Endothelial cell of umbilical vein (primary cell): Measurements from ENCODE around the gene GAL3ST2. TPM values are rescaled to one million over a fixed set of nuclear protein-coding genes. Genes with fewer than 3 reads are reported as not detected.

Experiments used
- BruUV-seq: library from RNA; stranded (reverse); fragments of 400-500 nt; replicated peaks from 2 replicates; lab custom pipeline; 2021; lab: Mats Ljungman, UMichigan
- CTCF ChIA-PET: fragments of 300-600, 350-600 bp; sonication (Branson Sonifier 250); formaldehyde crosslinking; loops from one replicate; lab custom pipeline; 2021; ENCODE audit warnings: antibody characterized with exemption, inconsistent platforms; lab: Charles Lee
- POLR2A ChIA-PET: fragments of 300-600, 350-600 bp; sonication (Branson Sonifier 250); formaldehyde crosslinking; loops from one replicate; lab custom pipeline; 2021; ENCODE audit warnings: antibody characterized with exemption, inconsistent platforms; lab: Charles Lee
- DNase-seq: peaks from one replicate; pipeline ENCODE4 v3.0.0-alpha.2; 2011; ENCODE audit warnings: low read depth, low spot score
- FAIRE-seq: peaks from 2 replicates; lab custom pipeline; 2011; peaks lifted over from hg19 to GRCh38; lab: Jason Lieb, UNC
- H2AFZ ChIP-seq: 2 replicates; pipeline ENCODE4 v1.6.0; 2012; ENCODE audit warnings: low read depth, low read length, control low read depth, inconsistent platforms
- H3K27ac ChIP-seq: 2 replicates; pipeline ENCODE4 v1.5.1; 2011; ENCODE audit warnings: low read depth, mild to moderate bottlenecking, control low read depth, low read length, moderate library complexity; ENCODE audit not compliant: insufficient read depth
- H3K27me3 ChIP-seq, 2 experiments: 2 replicates each; pipeline versions ENCODE4 v1.6.0 to v1.6.1; 2011; ENCODE audit warnings: low read length in 2 of 2, mixed read lengths in 1 of 2; ENCODE audit not compliant: control insufficient read depth in 2 of 2, insufficient read depth in 2 of 2
- H3K36me3 ChIP-seq, 2 experiments: 2 replicates in 1 of 2; 3 replicates in 1 of 2; pipeline ENCODE4 v1.5.1; 2011; ENCODE audit warnings: low read length in 2 of 2, mild to moderate bottlenecking in 1 of 2, moderate library complexity in 1 of 2; ENCODE audit not compliant: control insufficient read depth in 2 of 2, insufficient read depth in 2 of 2; ENCODE audit errors: extremely low read depth in 1 of 2
- H3K4me1 ChIP-seq: 3 replicates; pipeline ENCODE4 v1.5.1; 2011; ENCODE audit warnings: mild to moderate bottlenecking, low read length; ENCODE audit not compliant: control insufficient read depth, insufficient read depth; ENCODE audit errors: extremely low read depth
- H3K4me2 ChIP-seq: 2 replicates; pipeline ENCODE4 v1.6.1; 2011; ENCODE audit warnings: low read length, control low read depth, mixed read lengths; ENCODE audit not compliant: insufficient read depth
- H3K4me3 ChIP-seq, 3 experiments: fragments of 200-600 bp in 1 of 3; sonication (generic), shearing (Covaris generic) in 1 of 3; replicated peaks in 1 of 3; 2 replicates each; pipeline ENCODE4 v1.5.1; 2011 to 2016; ENCODE audit warnings: control low read depth in 3 of 3, low read length in 3 of 3, mild to moderate bottlenecking in 2 of 3, inconsistent platforms in 1 of 3, low read depth in 1 of 3, moderate library complexity in 1 of 3; ENCODE audit not compliant: insufficient read depth in 1 of 3
- H3K79me2 ChIP-seq: 2 replicates; pipeline ENCODE4 v1.6.0; 2012; ENCODE audit warnings: low read length, inconsistent platforms; ENCODE audit not compliant: control insufficient read depth, insufficient read depth
- H3K9ac ChIP-seq: replicated peaks from 2 replicates; pipeline ENCODE3; 2011; ENCODE audit warnings: low read length, control low read depth; ENCODE audit not compliant: insufficient read depth; ENCODE audit errors: extremely low read depth
- H3K9me1 ChIP-seq: replicated peaks from 3 replicates; pipeline ENCODE4 v1.6.0; 2011; ENCODE audit warnings: mild to moderate bottlenecking, low read length; ENCODE audit not compliant: control insufficient read depth, insufficient read depth; ENCODE audit errors: extremely low read depth
- H3K9me3 ChIP-seq: replicated peaks from 2 replicates; pipeline ENCODE4 v1.5.1; 2012; ENCODE audit warnings: low read length, inconsistent platforms; ENCODE audit not compliant: control insufficient read depth, insufficient read depth
- H4K20me1 ChIP-seq: replicated peaks from 2 replicates; pipeline ENCODE3; 2011; ENCODE audit warnings: mild to moderate bottlenecking, low read length; ENCODE audit not compliant: control insufficient read depth, insufficient read depth; ENCODE audit errors: extremely low read depth
- EZH2 ChIP-seq: IDR thresholded peaks from 2 replicates; pipeline ENCODE4 v1.6.1; 2012; ENCODE audit warnings: borderline replicate concordance, low read depth, mild to moderate bottlenecking, moderate library complexity, low read length, inconsistent platforms; ENCODE audit not compliant: severe bottlenecking
- FOS ChIP-seq: IDR thresholded peaks from 2 replicates; pipeline ENCODE4 v1.6.1; 2011; ENCODE audit warnings: mild to moderate bottlenecking, low read length, moderate library complexity, borderline replicate concordance; ENCODE audit not compliant: insufficient read depth
- GATA2 ChIP-seq: IDR thresholded peaks from 2 replicates; pipeline ENCODE4 v1.7.0; 2011; ENCODE audit warnings: low read depth, mild to moderate bottlenecking, moderate library complexity, mixed read lengths, low read length; ENCODE audit not compliant: insufficient read length, insufficient read depth
- JUN ChIP-seq: IDR thresholded peaks from 2 replicates; pipeline ENCODE4 v1.6.1; 2011; ENCODE audit warnings: borderline replicate concordance, low read depth; ENCODE audit not compliant: insufficient read length, insufficient read depth
- MYC ChIP-seq: IDR thresholded peaks from one replicate; pipeline ENCODE4 v1.6.1; 2011; ENCODE audit warnings: mild to moderate bottlenecking, low read depth, low read length
- POLR2A ChIP-seq: IDR thresholded peaks from 2 replicates; pipeline ENCODE4 v1.6.1; 2012; ENCODE audit warnings: low read depth, mild to moderate bottlenecking, control low read depth, low read length
- POLR2AphosphoS5 ChIP-seq: IDR thresholded peaks from 2 replicates; pipeline ENCODE4 v1.6.1; 2012; ENCODE audit warnings: low read depth, mild to moderate bottlenecking, control low read depth, low read length, moderate library complexity; ENCODE audit not compliant: insufficient read depth
- dilution Hi-C: fragments of 300-500 bp; cut with MboI; formaldehyde crosslinking; loops from one replicate; pipeline ENCODE4 v1.15.0; 2019; ENCODE audit warnings: low sequenced_read_pairs; ENCODE audit not compliant: extremely low pct_ligation_motif_present
- intact Hi-C: fragments of 100-400 bp; cut with micrococcal nuclease; formaldehyde crosslinking; loops from one replicate; pipeline ENCODE4 v1.10.0; 2022
- polyA plus RNA-seq, 4 experiments: library from polyadenylated mRNA; depleted of rRNA in 3 of 4; stranded (reverse) in 3 of 4; unstranded in 1 of 4; fragments of >200 nt; gene quantifications; 2 replicates each; pipeline versions ENCODE4 v1.2.1 to v1.2.3, GENCODE V29; 2011 to 2012; ENCODE audit warnings: missing spikeins in 1 of 4
- total RNA-seq: library from RNA; stranded (reverse); gene quantifications from 2 replicates; pipeline ENCODE4 v1.2.3, GENCODE V29; 2021
- TF ChIP-seq, protein P1 (sequence below), 2 donors: IDR thresholded peaks; 1 replicate in 1 of 2; 2 replicates in 1 of 2; pipeline ENCODE4 v1.5.1; 2011; ENCODE audit warnings: low read length in 2 of 2, mild to moderate bottlenecking in 2 of 2, moderate library complexity in 2 of 2, control low read depth in 1 of 2, inconsistent platforms in 1 of 2, low read depth in 1 of 2; ENCODE audit not compliant: insufficient read depth in 1 of 2; ENCODE audit errors: extremely low read depth in 1 of 2
- TF ChIP-seq, protein P2 (sequence below): IDR thresholded peaks from 2 replicates; pipeline ENCODE4 v1.6.1; 2011; ENCODE audit not compliant: insufficient read depth, insufficient read length

The GAL3ST2 gene
- total and polyA plus RNA-seq, 2 donors (not counting 3 experiments of a cell fraction or from before 2014, with no cell fraction given): not detected

DNA sequence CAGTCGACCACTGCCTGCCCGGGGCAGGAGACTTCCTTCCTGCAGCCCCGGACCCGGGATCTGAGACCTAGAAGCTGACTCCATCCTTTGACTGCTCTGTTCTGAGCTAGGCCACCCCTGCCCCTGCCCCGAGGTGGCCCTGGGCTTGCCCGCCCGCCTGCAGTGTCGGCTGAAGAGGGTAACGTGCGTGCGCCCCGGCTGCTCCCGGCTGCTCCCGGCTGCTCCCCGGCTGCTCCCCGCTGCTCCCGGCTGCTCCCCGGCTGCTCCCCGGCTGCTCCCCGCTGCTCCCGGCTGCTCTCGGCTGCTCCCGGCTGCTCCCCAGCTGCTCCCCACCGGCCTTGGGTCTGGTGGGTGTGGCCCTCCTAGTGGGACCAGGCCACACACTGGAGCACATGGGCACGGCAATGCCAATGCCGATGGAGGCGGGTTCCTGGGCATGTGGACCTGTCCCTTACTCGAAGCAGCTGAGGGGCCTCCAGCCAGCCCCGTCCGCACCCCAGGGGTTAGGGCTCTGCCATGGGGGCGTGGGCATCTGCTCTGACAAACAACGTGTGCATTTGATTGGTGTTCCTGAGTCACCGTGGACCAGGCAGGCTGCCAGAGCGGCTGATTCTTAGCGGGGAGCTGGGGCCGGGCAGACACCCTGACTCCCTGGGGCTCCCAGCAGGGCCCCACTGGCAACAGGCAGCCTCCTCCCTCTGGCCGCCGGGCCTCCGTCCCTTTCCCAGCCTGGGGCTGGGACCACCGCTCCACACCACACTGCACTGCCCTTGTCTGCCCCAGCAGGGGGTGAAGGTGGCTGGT, 2.0 kb upstream of the GAL3ST2 start:
- POLR2A ChIA-PET: no interaction called here
- no peaks in the 10 kb centered on the region for H3K36me3 ChIP-seq
- no TSS peak for BruUV-seq
- no peaks in the 10 kb centered on the region for H3K27me3 ChIP-seq
- no peak overlapping the region for H3K27ac ChIP-seq
- CTCF ChIA-PET: interaction anchor here (1.6 kb wide), 1 partner anchor 29 kb away, joined by 4 read pairs; no protein-coding TSS in a partner anchor
- FAIRE-seq: no peak
- H4K20me1 ChIP-seq: no peaks in the 10 kb centered on the region
- no peak overlapping the region for H2AFZ ChIP-seq
- H3K9ac ChIP-seq: no peak overlapping the region
- no peaks in the 10 kb centered on the region for H3K9me1 ChIP-seq
- no peak overlapping the region for H3K4me3 ChIP-seq
- no peak for DNase-seq
- H3K79me2 ChIP-seq: no peaks in the 10 kb centered on the region
- no peaks in the 10 kb centered on the region for H3K9me3 ChIP-seq
- TF ChIP-seq MYC (no peak), FOS (no peak), POLR2A (no peak), EZH2 (no peak), JUN (no peak), POLR2AphosphoS5 (no peak), GATA2 (no peak)
- TF ChIP-seq, protein P1, sequence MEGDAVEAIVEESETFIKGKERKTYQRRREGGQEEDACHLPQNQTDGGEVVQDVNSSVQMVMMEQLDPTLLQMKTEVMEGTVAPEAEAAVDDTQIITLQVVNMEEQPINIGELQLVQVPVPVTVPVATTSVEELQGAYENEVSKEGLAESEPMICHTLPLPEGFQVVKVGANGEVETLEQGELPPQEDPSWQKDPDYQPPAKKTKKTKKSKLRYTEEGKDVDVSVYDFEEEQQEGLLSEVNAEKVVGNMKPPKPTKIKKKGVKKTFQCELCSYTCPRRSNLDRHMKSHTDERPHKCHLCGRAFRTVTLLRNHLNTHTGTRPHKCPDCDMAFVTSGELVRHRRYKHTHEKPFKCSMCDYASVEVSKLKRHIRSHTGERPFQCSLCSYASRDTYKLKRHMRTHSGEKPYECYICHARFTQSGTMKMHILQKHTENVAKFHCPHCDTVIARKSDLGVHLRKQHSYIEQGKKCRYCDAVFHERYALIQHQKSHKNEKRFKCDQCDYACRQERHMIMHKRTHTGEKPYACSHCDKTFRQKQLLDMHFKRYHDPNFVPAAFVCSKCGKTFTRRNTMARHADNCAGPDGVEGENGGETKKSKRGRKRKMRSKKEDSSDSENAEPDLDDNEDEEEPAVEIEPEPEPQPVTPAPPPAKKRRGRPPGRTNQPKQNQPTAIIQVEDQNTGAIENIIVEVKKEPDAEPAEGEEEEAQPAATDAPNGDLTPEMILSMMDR (IDR thresholded peaks at IDR 0.05; ENCODE audit: extremely low read depth in 1 of 2, insufficient read depth in 1 of 2, low read depth in 1 of 2, low read length in 2 of 2): no peak
- TF ChIP-seq, protein P2, sequence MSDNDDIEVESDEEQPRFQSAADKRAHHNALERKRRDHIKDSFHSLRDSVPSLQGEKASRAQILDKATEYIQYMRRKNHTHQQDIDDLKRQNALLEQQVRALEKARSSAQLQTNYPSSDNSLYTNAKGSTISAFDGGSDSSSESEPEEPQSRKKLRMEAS: no peak
- H3K4me2 ChIP-seq: no peak overlapping the region
- intact Hi-C loops: no loop called here
- peaks cover 5% of the 10 kb centered on the region for H3K4me1 ChIP-seq
- dilution Hi-C loops: no loop called here
